Neural progenitor cell (in vitro differentiated cells): Measurements from ENCODE around the gene FCAMR.

Experiments
- EZH2 ChIP-seq: fragments of 200-600 bp; sonication (generic); IDR thresholded peaks from 2 replicates; pipeline ENCODE4 v1.6.1; 2017; ENCODE audit warnings: antibody characterized with exemption, mild to moderate bottlenecking, moderate library complexity
- EZH2phosphoT487 ChIP-seq: fragments of 200-600 bp; sonication (generic); IDR thresholded peaks from 2 replicates; pipeline ENCODE4 v1.6.1; 2017; ENCODE audit warnings: antibody characterized with exemption
- TF ChIP-seq, protein P1 (sequence below): fragments of 200-600 bp; sonication (generic); IDR thresholded peaks from 2 replicates; pipeline ENCODE4 v1.5.1; 2017; ENCODE audit warnings: antibody characterized with exemption, mild to moderate bottlenecking

DNA sequence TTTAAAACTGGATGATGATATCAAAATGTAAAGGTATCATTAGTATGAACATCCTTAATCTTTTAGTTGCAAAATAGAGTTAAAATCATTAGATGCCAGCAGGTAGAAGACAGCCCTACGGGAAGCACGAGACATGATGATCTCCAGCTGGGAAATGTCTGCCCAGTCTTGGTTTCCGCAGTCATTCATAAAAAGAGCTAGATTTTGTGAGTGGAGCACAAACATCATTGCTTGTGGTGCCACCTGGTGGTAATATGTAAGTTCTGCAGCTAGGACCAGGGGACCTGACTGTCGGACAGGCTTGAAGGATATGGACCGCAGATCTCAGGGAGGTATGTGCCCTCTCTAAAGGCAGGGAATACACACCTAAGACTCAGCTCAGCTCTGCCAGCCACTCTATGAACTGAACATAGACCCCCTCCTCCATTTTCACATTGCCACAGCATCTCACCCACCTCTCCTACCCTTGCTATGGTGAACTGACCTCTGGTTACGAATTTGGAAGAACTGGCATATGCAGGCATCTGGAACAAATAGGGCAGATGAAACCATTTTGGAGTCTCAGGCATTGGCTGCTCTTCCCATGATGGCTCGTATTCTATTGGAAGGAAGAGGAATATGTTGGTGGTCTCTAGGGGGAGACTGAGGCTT, 57.7 kb downstream of the FCAMR start:
- TF ChIP-seq, protein P1, sequence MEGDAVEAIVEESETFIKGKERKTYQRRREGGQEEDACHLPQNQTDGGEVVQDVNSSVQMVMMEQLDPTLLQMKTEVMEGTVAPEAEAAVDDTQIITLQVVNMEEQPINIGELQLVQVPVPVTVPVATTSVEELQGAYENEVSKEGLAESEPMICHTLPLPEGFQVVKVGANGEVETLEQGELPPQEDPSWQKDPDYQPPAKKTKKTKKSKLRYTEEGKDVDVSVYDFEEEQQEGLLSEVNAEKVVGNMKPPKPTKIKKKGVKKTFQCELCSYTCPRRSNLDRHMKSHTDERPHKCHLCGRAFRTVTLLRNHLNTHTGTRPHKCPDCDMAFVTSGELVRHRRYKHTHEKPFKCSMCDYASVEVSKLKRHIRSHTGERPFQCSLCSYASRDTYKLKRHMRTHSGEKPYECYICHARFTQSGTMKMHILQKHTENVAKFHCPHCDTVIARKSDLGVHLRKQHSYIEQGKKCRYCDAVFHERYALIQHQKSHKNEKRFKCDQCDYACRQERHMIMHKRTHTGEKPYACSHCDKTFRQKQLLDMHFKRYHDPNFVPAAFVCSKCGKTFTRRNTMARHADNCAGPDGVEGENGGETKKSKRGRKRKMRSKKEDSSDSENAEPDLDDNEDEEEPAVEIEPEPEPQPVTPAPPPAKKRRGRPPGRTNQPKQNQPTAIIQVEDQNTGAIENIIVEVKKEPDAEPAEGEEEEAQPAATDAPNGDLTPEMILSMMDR = peak; percentile 80
- no peak for TF ChIP-seq EZH2
- no peak for TF ChIP-seq EZH2phosphoT487
